Cortex of kidney (tissue), 1 donor: Measurements from ENCODE around the gene SAT2.
"Not testable (repeated sequence)": the region's sequence is repeated elsewhere in the genome, so short reads cannot be mapped to it uniquely, and the experiment has no call there.

Experiments used
- DNase-seq: peaks from one replicate; lab custom pipeline; 2025; lab: John Stamatoyannopoulos, UW

Gene SAT2

GRCh38 chr17:7627250-7628121 lies at the start of gene SAT2:
TSS of gene SAT2 (minus strand) at chr17:7627821. CDS start at chr17:7627635, 186 bp downstream.
- DNase-seq: no peak

- DNase-seq: no peak
These were observed 48.9 kb upstream of the SAT2 start for GRCh38 chr17:7676533-7676932.

- DNase-seq: no peak
These were observed 47.3 kb upstream of the SAT2 start for GRCh38 chr17:7674934-7675333.

- DNase-seq: no peak
These were observed 45.6 kb upstream of the SAT2 start for GRCh38 chr17:7673239-7673638.

- no peak for DNase-seq
These were observed 40.9 kb upstream of the SAT2 start for GRCh38 chr17:7668482-7668881.

- DNase-seq: no peak
These were observed 40.2 kb upstream of the SAT2 start for GRCh38 chr17:7667656-7668406.

- DNase-seq: no peak
These were observed 29.5 kb upstream of the SAT2 start for GRCh38 chr17:7656958-7657609.

GRCh38 chr17:7655541-7655840 lies 27.9 kb upstream of the SAT2 start:
- DNase-seq: no peak

GRCh38 chr17:7654832-7655540 lies 27.4 kb upstream of the SAT2 start:
- DNase-seq: no peak

GRCh38 chr17:7652388-7653356 lies 25.1 kb upstream of the SAT2 start:
- no peak for DNase-seq

GRCh38 chr17:7651665-7652387 lies 24.2 kb upstream of the SAT2 start:
- no peak for DNase-seq

GRCh38 chr17:7651097-7651664 lies 23.6 kb upstream of the SAT2 start:
- no peak for DNase-seq

GRCh38 chr17:7650509-7651096 lies 23.0 kb upstream of the SAT2 start, which contains the start of gene ATP1B2:
TSS of gene ATP1B2 (plus strand) at chr17:7650926. CDS start at chr17:7651519, 593 bp downstream.
- no peak for DNase-seq

- no peak for DNase-seq
These were observed 19.4 kb upstream of the SAT2 start for GRCh38 chr17:7647018-7647417.

GRCh38 chr17:7646457-7646856 lies 18.8 kb upstream of the SAT2 start:
- no peak for DNase-seq

GRCh38 chr17:7644775-7645174 lies 17.2 kb upstream of the SAT2 start:
- DNase-seq: no peak

- not testable (repeated sequence) for DNase-seq
These were observed 14.0 kb upstream of the SAT2 start for GRCh38 chr17:7641635-7642034.

- DNase-seq: no peak
These were observed 13.2 kb upstream of the SAT2 start for GRCh38 chr17:7640783-7641182.

GRCh38 chr17:7636163-7636562 lies 8.5 kb upstream of the SAT2 start:
- no peak for DNase-seq
